OCI-LY7 (cell line): ENCODE data around the gene RAB6C.

Source experiments
- EZH2phosphoT487 ChIP-seq: fragments of 200-600 bp; sonication (generic); IDR thresholded peaks from 2 replicates; pipeline ENCODE4 v1.6.1; 2018; ENCODE audit warnings: low read depth, borderline replicate concordance, mild to moderate bottlenecking, mixed run types, antibody characterized with exemption, low read length, moderate library complexity, mixed read lengths
- TF ChIP-seq, protein P1 (sequence below): fragments of 200-600 bp; sonication (generic); conservative IDR thresholded peaks from 2 replicates; pipeline ENCODE4 v1.5.1; 2014; ENCODE audit warnings: mild to moderate bottlenecking, antibody characterized with exemption, low read length, moderate library complexity, mixed read lengths

DNA sequence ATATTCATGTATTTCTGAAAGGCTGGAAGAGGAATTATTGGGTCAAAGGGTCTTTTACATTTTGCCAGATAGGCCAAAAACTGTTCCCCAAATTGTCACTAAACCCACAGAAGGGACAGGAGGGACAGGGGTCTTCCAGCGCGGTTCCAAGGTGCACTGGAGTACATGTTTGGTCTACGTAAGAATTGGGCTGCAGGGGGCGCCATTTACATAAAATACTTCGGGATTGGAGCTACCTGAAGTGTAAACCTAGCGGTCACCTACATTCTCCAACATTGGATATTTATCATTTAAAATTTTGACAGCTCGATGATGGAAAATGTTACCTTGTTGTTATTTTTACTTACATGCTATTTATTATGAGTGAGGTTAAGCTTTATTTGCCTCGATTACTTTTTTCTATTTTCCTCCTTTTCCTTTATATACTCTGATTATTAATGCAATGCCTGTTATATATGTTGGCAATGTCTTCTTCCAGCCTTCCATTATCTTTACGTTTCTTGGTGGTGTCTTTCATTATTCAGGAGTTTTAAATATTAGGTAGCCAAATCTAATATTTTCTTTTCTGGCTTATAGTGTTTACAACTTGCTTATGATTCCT, 43.0 kb upstream of the RAB6C start:
- TF ChIP-seq, protein P1, sequence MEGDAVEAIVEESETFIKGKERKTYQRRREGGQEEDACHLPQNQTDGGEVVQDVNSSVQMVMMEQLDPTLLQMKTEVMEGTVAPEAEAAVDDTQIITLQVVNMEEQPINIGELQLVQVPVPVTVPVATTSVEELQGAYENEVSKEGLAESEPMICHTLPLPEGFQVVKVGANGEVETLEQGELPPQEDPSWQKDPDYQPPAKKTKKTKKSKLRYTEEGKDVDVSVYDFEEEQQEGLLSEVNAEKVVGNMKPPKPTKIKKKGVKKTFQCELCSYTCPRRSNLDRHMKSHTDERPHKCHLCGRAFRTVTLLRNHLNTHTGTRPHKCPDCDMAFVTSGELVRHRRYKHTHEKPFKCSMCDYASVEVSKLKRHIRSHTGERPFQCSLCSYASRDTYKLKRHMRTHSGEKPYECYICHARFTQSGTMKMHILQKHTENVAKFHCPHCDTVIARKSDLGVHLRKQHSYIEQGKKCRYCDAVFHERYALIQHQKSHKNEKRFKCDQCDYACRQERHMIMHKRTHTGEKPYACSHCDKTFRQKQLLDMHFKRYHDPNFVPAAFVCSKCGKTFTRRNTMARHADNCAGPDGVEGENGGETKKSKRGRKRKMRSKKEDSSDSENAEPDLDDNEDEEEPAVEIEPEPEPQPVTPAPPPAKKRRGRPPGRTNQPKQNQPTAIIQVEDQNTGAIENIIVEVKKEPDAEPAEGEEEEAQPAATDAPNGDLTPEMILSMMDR, result no peak
- TF ChIP-seq EZH2phosphoT487, result no peak
